Pancreas (tissue), 10 donors: ENCODE data around the gene IRX2. TPM values are rescaled to one million over a fixed set of nuclear protein-coding genes. Genes with fewer than 3 reads are reported as not detected.
A peak's percentile ranks its signal among the peaks of the same experiment; 100 is the strongest.

Source experiments
- ATAC-seq, 4 donors: fragments of 200-7000 bp; cut with Tn5 transposase; one replicate each; pipeline versions ENCODE4 v1.8.0 to v1.9.1; 2020; ENCODE audit warnings: mild to moderate bottlenecking in 4 of 4, moderate library complexity in 4 of 4
- DNase-seq, 6 donors: peaks; one replicate each; pipeline ENCODE4 v3.0.0-alpha.2; 2020
- FAIRE-seq: peaks from 2 replicates; lab custom pipeline; 2012; peaks lifted over from hg19 to GRCh38; lab: Jason Lieb, UNC
- H3K27ac ChIP-seq, 4 donors: fragments of 200-600 bp; sonication (generic); 1 replicate in 3 of 4; 2 replicates in 1 of 4; pipeline versions ENCODE4 v1.5.0 to v1.8.0; 2020
- H3K27me3 ChIP-seq, 4 donors: fragments of 200-600 bp; one replicate each; pipeline ENCODE4 v1.8.0; 2021
- H3K36me3 ChIP-seq, 3 donors: fragments of 200-600 bp; sonication (generic) in 1 of 3; one replicate each; pipeline versions ENCODE4 v1.5.0 to v1.8.0; 2020 to 2021
- H3K4me1 ChIP-seq, 3 donors: fragments of 200-600 bp; one replicate each; pipeline ENCODE4 v1.8.0; 2021
- H3K4me3 ChIP-seq, 4 donors: fragments of 200-600 bp; sonication (generic) in 2 of 4; one replicate each; pipeline versions ENCODE4 v1.5.0 to v1.8.0; 2020 to 2021
- H3K9me3 ChIP-seq, 4 donors: fragments of 200-600 bp; one replicate each; pipeline ENCODE4 v1.8.0; 2021
- CTCF ChIP-seq, 4 donors: fragments of 200-600 bp; sonication (generic) in 3 of 4; IDR thresholded peaks; one replicate each; pipeline versions ENCODE4 v1.5.0 to v1.8.0; 2021; ENCODE audit warnings: antibody characterized with exemption in 4 of 4
- WGBS, 2 donors: extraction: QIAGEN DNeasy Blood & Tissue Kit; methylation state at CpG; one replicate each; pipeline ENCODE4 v1.1.7; 2013; 5-methylcytosine and 5-hydroxymethylcytosine counted together
- intact Hi-C, 3 donors: fragments of 100-400 bp; cut with DNase I; formaldehyde crosslinking; loops; one replicate each; pipeline versions ENCODE4 v1.11.1 to v1.14.2; 2022
- polyA plus RNA-seq, 2 donors: library from polyadenylated mRNA; stranded (reverse); fragments of 200-250 nt; gene quantifications; one replicate each; pipeline ENCODE4 v1.2.3, GENCODE V29; 2013
- total RNA-seq, 6 donors: library from RNA; stranded (reverse); fragmentation: NEBNext Ultra II Directional in 4 of 6; extraction: Animal tissue kit (Norgen Biotek cat#: 25700) in 4 of 6; gene quantifications; one replicate each; pipeline versions ENCODE4 v1.2.1 to v1.2.4, GENCODE V29; 2021 to 2023
- donor health status: healthy with polysubstance abuse.
- donor health status: DM: no; HTN: no; CAD: no; lungs with moderate emphysema.
- donor health status: DM: no; HTN: no; CAD: no.
- donor health status: control.
- donor health status: control.
- donor health status: Bipolar disorder and iron deficiency.
- donor health status: DM: yes; HTN: yes; CAD: no.
- donor health status: DM: no; HTN: no; CAD: no.
- donor health status: DM: no; HTN: no; CAD: no.
- donor health status: DM: yes; HTN: yes; CAD: no.

The IRX2 gene
- total and polyA plus RNA-seq, 8 donors: 0.56 to 22.8 (median 1.4) TPM

DNA sequence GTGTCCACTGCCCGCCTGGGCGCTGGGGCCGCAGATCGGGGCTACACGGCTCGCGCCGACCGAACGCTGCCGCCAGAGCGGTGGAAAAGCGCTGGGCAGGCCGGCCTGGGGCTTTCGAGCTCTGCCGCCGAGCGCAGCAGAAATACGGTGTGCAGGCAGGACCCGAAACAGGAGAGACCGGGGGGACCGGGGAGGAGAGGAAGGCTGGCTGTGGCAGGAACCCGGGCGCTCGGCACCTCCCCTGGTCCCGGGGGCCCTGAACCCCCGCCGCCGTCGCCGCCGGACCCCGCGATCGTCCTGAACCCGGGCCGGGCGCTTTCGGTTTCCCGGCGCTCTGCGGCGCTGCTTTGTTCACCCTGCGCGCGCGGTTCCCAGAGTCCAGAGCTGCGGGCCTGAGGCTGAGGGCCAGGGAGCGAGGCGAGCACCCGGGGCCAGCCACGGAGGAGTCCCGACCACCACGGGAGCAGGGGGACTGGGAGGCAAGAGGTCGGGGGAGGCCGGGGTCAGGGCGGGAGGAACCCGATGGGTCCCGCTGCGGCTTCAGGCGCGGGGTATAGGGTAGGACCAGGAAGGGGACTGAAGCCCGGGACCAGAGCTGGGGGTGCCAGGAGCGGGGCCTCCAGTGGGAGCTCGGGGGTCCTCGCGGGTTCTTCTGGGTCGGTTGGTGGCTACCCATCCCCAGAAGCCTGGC is 12.0 kb downstream of the IRX2 start:
- Histone ChIP-seq H3K36me3 (no peaks in the 10 kb centered on the region), H3K4me3 (peak overlapping the region; percentile 26 to 55 (median 30)), H3K9me3 (no peaks in the 10 kb centered on the region), H3K27me3 (peaks cover 0 to 46% (median 14%) of the 10 kb centered on the region in 4 donors), H3K27ac (no peak overlapping the region), H3K4me1 (peaks cover 0 to 4% (median 0%) of the 10 kb centered on the region in 3 donors)
- WGBS, 2 donors: 1% methylated on average over 54 to 68 of the region's 68 CpGs
- no peak for TF ChIP-seq CTCF (IDR thresholded peaks at IDR 0.05)
- FAIRE-seq (no peak), ATAC-seq (peak; percentile 38 to 74 (median 58)), DNase-seq (peak in 1 of 6 donors; percentile 71)
- intact Hi-C loops: no loop called here

GRCh38 chr5:2738700-2739359 is 12.6 kb downstream of the IRX2 start:
- DNase-seq: no peak

DNA sequence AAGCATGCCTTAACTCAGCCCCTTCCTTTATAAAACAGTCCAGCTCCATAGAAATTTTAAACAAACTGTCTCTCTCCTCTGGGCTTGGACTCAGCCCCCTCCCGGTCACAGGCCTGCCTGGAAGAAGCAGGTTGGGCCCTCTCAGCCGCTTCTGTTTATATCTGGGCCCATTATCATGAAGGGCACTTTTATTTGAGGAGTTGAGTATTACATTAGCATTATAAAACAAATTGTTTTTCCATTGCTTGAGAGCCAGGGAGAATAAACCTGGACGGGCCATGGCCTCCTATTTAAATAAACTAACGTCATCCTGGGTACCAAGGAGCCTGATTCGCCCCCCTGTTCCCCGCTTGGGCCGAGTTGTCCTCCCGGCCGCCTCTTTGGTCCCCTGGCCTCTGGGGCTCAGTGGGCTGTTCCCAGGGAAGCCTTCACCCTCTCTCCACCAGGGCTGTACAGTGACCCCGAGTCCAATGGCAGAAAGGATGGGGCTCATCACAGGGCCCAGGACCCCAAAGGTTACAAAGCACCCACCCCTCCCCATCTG is 13.2 kb downstream of the IRX2 start:
- WGBS, 2 donors: 22 to 29% methylated on average over 10 of the region's 10 CpGs
- intact Hi-C loops: no loop called here
- peaks cover 0 to 4% (median 0%) of the 10 kb centered on the region in 3 donors for H3K4me1 ChIP-seq
- no peak overlapping the region for H3K4me3 ChIP-seq
- FAIRE-seq (no peak), DNase-seq (no peak), ATAC-seq (peak in 1 of 4 donors; percentile 58)
- H3K27me3 ChIP-seq: peaks cover 0 to 38% (median 13%) of the 10 kb centered on the region in 4 donors
- no peak overlapping the region for H3K27ac ChIP-seq
- no peaks in the 10 kb centered on the region for H3K36me3 ChIP-seq
- no peak for TF ChIP-seq CTCF (IDR thresholded peaks at IDR 0.05)
- no peaks in the 10 kb centered on the region for H3K9me3 ChIP-seq

More at GRCh38 chr5:2738700-2739359, 12.6 kb downstream of the IRX2 start:
- Histone ChIP-seq H3K9me3 (no peaks in the 10 kb centered on the region), H3K27me3 (peaks cover 0 to 41% (median 13%) of the 10 kb centered on the region in 4 donors), H3K4me3 (peak overlapping the region; percentile 26 to 55 (median 30)), H3K27ac (no peak overlapping the region), H3K36me3 (no peaks in the 10 kb centered on the region), H3K4me1 (peaks cover 0 to 4% (median 0%) of the 10 kb centered on the region in 3 donors)
- intact Hi-C loops: no loop called here
- WGBS, 2 donors: 6% methylated on average over 49 to 54 of the region's 54 CpGs
- peak in 2 of 4 donors; percentile 14 for ATAC-seq
- no peak for FAIRE-seq
- TF ChIP-seq CTCF (IDR thresholded peaks at IDR 0.05): no peak

DNA sequence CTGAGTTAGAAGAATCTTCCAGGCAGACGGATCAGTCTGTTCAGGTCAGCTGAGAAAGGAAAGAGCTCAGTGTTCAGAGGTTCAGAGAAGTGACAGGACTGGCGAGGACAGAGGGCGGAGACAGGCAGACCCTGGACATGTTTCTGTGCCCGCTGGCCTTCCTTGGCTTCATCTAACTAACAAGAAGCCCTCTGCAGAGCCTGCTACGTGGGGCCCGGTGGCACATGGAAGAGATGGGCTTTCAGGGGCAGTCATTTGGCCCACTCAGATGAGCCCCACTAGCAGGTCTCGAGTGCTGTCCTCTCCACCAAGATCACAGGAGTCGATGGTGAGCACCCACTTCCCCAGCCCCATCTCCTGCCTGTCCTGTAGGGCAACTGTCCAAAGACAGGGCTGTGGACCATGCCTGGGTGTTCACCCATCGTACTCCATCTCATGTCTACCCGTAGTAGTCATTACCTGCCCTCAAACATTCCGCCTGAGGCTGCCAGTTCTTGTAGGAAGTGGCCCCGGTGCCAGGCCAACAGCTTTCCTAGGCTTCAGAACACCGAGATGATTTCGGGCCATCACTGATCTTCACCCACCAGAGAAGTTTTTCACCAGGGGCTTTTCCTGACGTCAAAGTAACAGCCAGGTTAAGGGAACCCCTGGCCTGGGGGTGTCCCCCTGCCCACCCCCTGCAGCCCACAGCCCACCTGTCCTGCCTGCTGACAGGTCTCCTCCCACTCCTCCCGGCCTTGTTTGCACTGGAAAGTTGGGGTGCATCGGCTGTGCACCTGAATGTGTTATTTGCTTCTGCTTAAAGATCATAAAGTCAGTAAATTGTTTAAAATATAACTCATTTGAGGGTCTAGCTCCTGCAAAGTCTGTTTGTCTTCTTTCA is 14.0 kb downstream of the IRX2 start:
- no peak for FAIRE-seq
- H3K9me3 ChIP-seq: no peaks in the 10 kb centered on the region
- TF ChIP-seq CTCF (IDR thresholded peaks at IDR 0.05): no peak
- intact Hi-C loops: no loop called here
- peaks cover 0 to 30% (median 13%) of the 10 kb centered on the region in 4 donors for H3K27me3 ChIP-seq
- no peaks in the 10 kb centered on the region for H3K36me3 ChIP-seq
- ATAC-seq: no peak
- H3K4me3 ChIP-seq: no peak overlapping the region
- H3K27ac ChIP-seq: no peak overlapping the region
- DNase-seq: no peak
- H3K4me1 ChIP-seq: peaks cover 0 to 4% (median 0%) of the 10 kb centered on the region in 3 donors
- WGBS, 2 donors: 64 to 70% methylated on average over 16 to 17 of the region's 17 CpGs
